Measurements from ENCODE around the gene AQP12A.

The AQP12A gene

GRCh38 chr2:240703417-240704341 is 12.0 kb downstream of the AQP12A start:
- in situ Hi-C loops (cut with HindIII; ENCODE audit: low sequenced_read_pairs), result loop anchor here (10.0 kb wide), 1 partner anchor 59 kb away; no protein-coding TSS in a partner anchor

GRCh38 chr2:240704651-240705050 is 13.0 kb downstream of the AQP12A start:
- in situ Hi-C loops (cut with HindIII; ENCODE audit: low sequenced_read_pairs), result loop anchor here (10.0 kb wide), 1 partner anchor 60 kb away; no protein-coding TSS in a partner anchor

- in situ Hi-C loops (cut with HindIII; ENCODE audit: low sequenced_read_pairs), result loop anchor here (10.0 kb wide), 1 partner anchor 60 kb away; no protein-coding TSS in a partner anchor
Measured at GRCh38 chr2:240705204-240705791, 13.6 kb downstream of the AQP12A start.

DNA sequence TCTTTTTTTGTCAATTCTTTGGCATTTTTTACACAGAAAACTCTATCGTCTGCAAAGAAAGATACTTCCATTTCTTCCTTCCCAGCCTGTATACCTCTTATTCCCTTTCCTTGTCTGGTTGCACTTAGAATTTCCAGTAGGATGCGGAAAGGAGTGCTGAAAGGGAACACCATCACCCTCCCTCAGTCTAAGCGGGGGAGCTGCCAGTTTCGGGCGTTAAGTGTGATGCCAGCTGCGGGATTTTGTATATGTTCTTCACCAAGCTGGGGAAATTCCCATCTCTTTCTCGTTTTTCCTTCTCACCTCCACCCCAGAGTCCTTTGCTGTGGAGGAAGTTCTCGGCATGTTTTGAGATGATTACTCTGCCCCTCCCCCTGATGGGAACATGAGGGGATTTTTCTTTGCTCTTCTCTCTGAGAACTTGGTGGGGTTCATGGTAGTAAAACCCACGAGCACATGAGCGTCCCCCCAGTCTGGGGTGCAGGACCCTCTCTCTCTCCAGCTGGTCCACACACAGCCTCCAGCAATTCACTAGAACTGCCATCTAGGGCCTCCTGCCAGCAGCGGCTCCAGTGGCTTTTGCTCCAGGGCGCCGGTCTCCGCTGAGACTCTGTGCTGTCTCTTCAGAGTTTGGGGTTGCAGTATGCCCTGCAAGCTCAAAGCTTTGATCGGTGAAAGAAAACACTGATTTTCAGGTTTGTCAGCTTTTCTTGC is 15.5 kb downstream of the AQP12A start:
- in situ Hi-C loops (cut with HindIII; ENCODE audit: low sequenced_read_pairs), result loop anchor here (10.0 kb wide), 1 partner anchor 62 kb away; no protein-coding TSS in a partner anchor

GRCh38 chr2:240707821-240708220 is 16.2 kb downstream of the AQP12A start:
- in situ Hi-C loops (cut with HindIII; ENCODE audit: low sequenced_read_pairs), result loop anchor here (10.0 kb wide), 1 partner anchor 63 kb away; no protein-coding TSS in a partner anchor

DNA sequence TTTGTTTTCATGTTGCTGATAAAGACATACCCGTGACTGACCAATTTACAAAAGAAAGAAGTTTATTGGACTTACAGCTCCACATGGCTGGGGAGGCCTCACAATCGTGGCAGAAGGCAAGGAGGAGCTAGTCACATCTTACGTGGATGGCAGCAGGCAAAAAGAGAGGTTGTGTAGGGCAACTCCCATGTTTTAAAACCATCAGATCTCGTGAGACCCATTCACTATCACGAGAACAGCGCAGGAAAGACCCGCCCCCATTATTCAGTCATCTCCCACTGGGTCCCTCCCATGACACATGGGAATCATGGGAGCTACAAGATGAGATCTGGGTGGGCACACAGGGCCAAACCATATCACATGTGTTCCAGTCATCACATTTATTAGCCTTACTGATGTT is 16.8 kb downstream of the AQP12A start:
- in situ Hi-C loops (cut with HindIII; ENCODE audit: low sequenced_read_pairs), result loop anchor here (10.0 kb wide), 1 partner anchor 64 kb away; no protein-coding TSS in a partner anchor

- in situ Hi-C loops (cut with HindIII; ENCODE audit: low sequenced_read_pairs), result no loop called here
Measured at GRCh38 chr2:240711296-240711695, 19.6 kb downstream of the AQP12A start.

- in situ Hi-C loops (cut with HindIII; ENCODE audit: low sequenced_read_pairs), result no loop called here
Measured at GRCh38 chr2:240711701-240712100, 20.0 kb downstream of the AQP12A start.

GRCh38 chr2:240712121-240712520 is 20.5 kb downstream of the AQP12A start:
- in situ Hi-C loops (cut with HindIII; ENCODE audit: low sequenced_read_pairs), result no loop called here

- in situ Hi-C loops (cut with HindIII; ENCODE audit: low sequenced_read_pairs), result no loop called here
Measured at GRCh38 chr2:240713071-240713927, 21.6 kb downstream of the AQP12A start.

DNA sequence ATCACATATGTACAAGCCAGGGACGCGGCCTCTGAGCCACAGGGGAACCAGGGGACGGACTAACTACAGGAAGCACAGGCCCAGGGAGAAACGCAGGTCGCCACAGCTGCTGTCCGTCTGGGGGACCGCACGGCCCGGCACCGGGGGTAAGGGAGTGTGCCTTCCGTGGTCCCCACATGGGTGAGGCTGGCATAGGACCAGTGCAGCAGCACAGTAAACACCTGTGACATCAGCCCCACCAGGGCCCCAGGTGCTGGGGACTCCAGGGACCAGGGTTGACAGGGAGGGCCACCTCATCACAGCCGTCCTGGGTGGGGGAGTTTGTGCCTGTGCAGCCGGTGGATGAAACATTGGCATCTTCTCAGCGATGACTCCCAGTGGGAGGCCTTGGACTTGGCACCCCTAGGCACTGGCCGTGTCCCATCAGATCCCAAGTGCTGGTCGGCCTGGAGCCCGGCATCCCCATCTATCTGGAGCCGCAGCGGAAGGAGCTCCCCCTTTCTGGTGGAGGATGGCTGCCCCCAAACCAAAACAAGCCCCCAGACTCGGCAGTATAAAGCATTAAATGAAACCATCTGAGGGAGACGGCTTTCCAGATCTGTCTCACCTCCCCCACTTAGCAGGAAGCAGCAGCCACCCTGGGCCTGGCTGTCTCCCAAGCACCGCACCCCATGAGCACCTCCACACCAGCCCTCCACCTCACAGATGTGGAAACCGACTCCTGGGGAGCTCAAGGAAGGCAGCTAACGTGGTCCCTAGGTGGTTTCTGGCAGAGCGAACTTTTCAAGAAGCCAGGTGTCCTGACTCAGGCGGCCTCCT is 22.5 kb downstream of the AQP12A start:
- in situ Hi-C loops (cut with HindIII; ENCODE audit: low sequenced_read_pairs), result no loop called here

- in situ Hi-C loops (cut with HindIII; ENCODE audit: low sequenced_read_pairs), result no loop called here
Measured at GRCh38 chr2:240714747-240715725, 23.4 kb downstream of the AQP12A start.

GRCh38 chr2:240716130-240716798 is 24.6 kb downstream of the AQP12A start:
- in situ Hi-C loops (cut with HindIII; ENCODE audit: low sequenced_read_pairs), result no loop called here

DNA sequence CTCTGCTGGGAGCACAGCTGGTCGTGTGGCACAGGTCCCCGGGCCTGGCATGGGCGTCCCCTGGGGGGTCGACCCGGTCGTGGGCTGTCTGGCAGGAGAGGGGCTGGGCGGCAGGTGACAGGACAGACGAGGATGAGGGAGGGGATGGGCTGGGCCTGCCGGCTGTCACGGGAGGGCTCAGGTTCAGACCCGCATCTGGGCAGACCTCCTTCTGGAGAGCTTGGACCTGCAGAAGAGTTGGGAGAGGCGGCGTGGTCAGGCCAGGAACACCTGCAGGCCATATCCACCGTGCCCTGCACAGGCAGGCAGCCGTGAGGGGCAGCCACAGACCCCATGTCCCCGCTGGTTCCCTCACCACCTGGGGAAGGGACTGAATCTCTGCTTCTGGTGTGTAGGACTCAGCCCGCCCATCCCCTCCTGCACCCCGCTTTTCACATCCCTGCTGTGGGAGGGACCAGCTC is 25.5 kb downstream of the AQP12A start:
- in situ Hi-C loops (cut with HindIII; ENCODE audit: low sequenced_read_pairs), result no loop called here

GRCh38 chr2:240717681-240718581 is 26.3 kb downstream of the AQP12A start:
- in situ Hi-C loops (cut with HindIII; ENCODE audit: low sequenced_read_pairs), result no loop called here

DNA sequence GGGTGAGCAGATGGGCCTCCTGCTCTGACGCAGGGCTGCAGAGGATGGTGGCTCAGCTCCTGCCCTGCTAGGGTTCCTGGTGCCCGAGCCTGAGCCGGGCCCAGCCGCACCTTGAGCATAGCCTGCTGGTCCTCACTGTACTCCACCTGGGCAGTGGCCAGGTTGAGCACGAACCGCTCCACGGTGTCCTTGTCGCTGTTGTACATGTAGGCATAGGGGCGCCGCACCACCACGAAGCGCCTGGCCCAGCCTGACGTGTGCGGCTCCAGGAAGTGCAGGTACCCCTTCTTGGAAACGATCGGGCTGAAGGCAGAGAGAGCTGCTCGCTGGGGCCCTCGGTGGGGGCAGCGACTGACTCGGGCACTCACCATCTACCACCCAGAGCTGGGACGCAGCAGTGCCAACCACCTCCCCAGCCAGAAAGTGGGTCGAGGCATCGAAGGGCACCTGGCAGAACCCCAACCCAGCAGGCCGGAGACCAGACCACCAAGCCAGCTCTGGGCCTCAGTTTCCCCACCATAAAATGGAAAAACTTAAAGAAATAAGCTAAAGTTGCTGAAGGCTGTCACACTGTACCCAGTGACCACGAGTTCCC is 27.3 kb downstream of the AQP12A start:
- in situ Hi-C loops (cut with HindIII; ENCODE audit: low sequenced_read_pairs), result no loop called here
